Neural cell (in vitro differentiated cells): Measurements from ENCODE around the gene PODNL1. TPM values are rescaled to one million over a fixed set of nuclear protein-coding genes. Genes with fewer than 3 reads are reported as not detected.

Experiments
- H2AFZ ChIP-seq: fragments of 200-600, 300-800 bp; sonication (generic), shearing (Covaris generic); 2 replicates; pipeline ENCODE4 v1.6.0; 2014; ENCODE audit warnings: low read depth, mild to moderate bottlenecking, antibody characterized with exemption, low read length, moderate library complexity
- H3F3A ChIP-seq: fragments of 200-600 bp; shearing (Covaris generic); 2 replicates; pipeline ENCODE4 v1.6.1; 2016; ENCODE audit warnings: mild to moderate bottlenecking, moderate library complexity, mixed read lengths, antibody characterized with exemption, low read length; ENCODE audit not compliant: insufficient read depth, poor library complexity, severe bottlenecking
- H3K27ac ChIP-seq: fragments of 200-600, 300-800 bp; sonication (generic), shearing (Covaris generic); 2 replicates; pipeline ENCODE4 v1.5.1; 2014; ENCODE audit warnings: mild to moderate bottlenecking, low read length, moderate library complexity
- H3K27me3 ChIP-seq: fragments of 300-800, 200-600 bp; sonication (generic), shearing (Covaris generic); 2 replicates; pipeline ENCODE4 v1.6.0; 2014; ENCODE audit warnings: mild to moderate bottlenecking, low read depth, low read length, moderate library complexity; ENCODE audit not compliant: insufficient read depth
- H3K36me3 ChIP-seq: fragments of 300-800, 200-600 bp; sonication (generic), shearing (Covaris generic); 2 replicates; pipeline ENCODE4 v1.5.1; 2014; ENCODE audit warnings: mild to moderate bottlenecking, antibody characterized with exemption, low read length, moderate library complexity; ENCODE audit not compliant: insufficient read depth
- H3K4me2 ChIP-seq: fragments of 300-800, 200-600 bp; sonication (generic), shearing (Covaris generic); 2 replicates; pipeline ENCODE4 v1.6.0; 2014; ENCODE audit warnings: mild to moderate bottlenecking, low read length
- H3K4me3 ChIP-seq: fragments of 300-800, 200-600 bp; sonication (generic), shearing (Covaris generic); 2 replicates; pipeline ENCODE4 v1.5.1; 2014; ENCODE audit warnings: mild to moderate bottlenecking, low read length, moderate library complexity
- H3K79me2 ChIP-seq: fragments of 200-600 bp; shearing (Covaris generic); replicated peaks from 2 replicates; pipeline ENCODE4 v1.6.0; 2014; ENCODE audit warnings: mild to moderate bottlenecking, low read length, moderate library complexity; ENCODE audit not compliant: insufficient read depth
- H3K9ac ChIP-seq: fragments of 300-800, 200-600 bp; sonication (generic), shearing (Covaris generic); 2 replicates; pipeline ENCODE4 v1.6.1; 2016; ENCODE audit warnings: mild to moderate bottlenecking, low read length, mixed read lengths
- H3K9me2 ChIP-seq: fragments of 200-600 bp; shearing (Covaris generic); 2 replicates; pipeline ENCODE4 v1.6.1; 2016; ENCODE audit warnings: mild to moderate bottlenecking, low read length, mixed read lengths; ENCODE audit not compliant: insufficient read depth
- H3K9me3 ChIP-seq: fragments of 200-600, 300-800 bp; sonication (generic), shearing (Covaris generic); 2 replicates; pipeline ENCODE4 v1.6.1; 2016; ENCODE audit warnings: mild to moderate bottlenecking, mixed run types, low read length, moderate library complexity, mixed read lengths
- H4K20me1 ChIP-seq: fragments of 200-600 bp; shearing (Covaris generic); 2 replicates; pipeline ENCODE4 v1.6.1; 2016; ENCODE audit warnings: mild to moderate bottlenecking, mixed run types; ENCODE audit not compliant: insufficient read depth
- CTCF ChIP-seq: fragments of 450-650 bp; IDR thresholded peaks from 2 replicates; pipeline ENCODE4 v1.5.1; 2014; ENCODE audit warnings: antibody characterized with exemption, mild to moderate bottlenecking, moderate library complexity; ENCODE audit not compliant: poor library complexity, severe bottlenecking
- EP300 ChIP-seq: fragments of 450-650 bp; conservative IDR thresholded peaks from 2 replicates; pipeline ENCODE4 v1.6.1; 2014; ENCODE audit warnings: antibody characterized with exemption, mild to moderate bottlenecking, moderate library complexity; ENCODE audit not compliant: poor library complexity, severe bottlenecking
- EZH2 ChIP-seq: fragments of 200-600, 300-800 bp; shearing (Covaris generic), sonication (generic); IDR thresholded peaks from 2 replicates; pipeline ENCODE4 v1.6.1; 2014; ENCODE audit warnings: antibody characterized with exemption, low read length, borderline replicate concordance, mild to moderate bottlenecking; ENCODE audit not compliant: insufficient read depth, poor library complexity, severe bottlenecking
- MXI1 ChIP-seq: fragments of 450-650 bp; conservative IDR thresholded peaks from 2 replicates; pipeline ENCODE4 v1.6.1; 2014; ENCODE audit warnings: antibody characterized with exemption, mild to moderate bottlenecking; ENCODE audit not compliant: poor library complexity, severe bottlenecking
- POLR2AphosphoS5 ChIP-seq: IDR thresholded peaks from 2 replicates; pipeline ENCODE4 v1.6.1; 2012
- RAD21 ChIP-seq: fragments of 450-650 bp; conservative IDR thresholded peaks from 2 replicates; pipeline ENCODE4 v1.6.1; 2014; ENCODE audit warnings: antibody characterized with exemption, mild to moderate bottlenecking, moderate library complexity
- REST ChIP-seq: IDR thresholded peaks from 2 replicates; pipeline ENCODE4 v1.6.1; 2012; ENCODE audit warnings: borderline replicate concordance
- SMC3 ChIP-seq: fragments of 450-650 bp; conservative IDR thresholded peaks from 2 replicates; pipeline ENCODE4 v1.6.1; 2014; ENCODE audit warnings: antibody characterized with exemption, mild to moderate bottlenecking, moderate library complexity; ENCODE audit not compliant: poor library complexity
- TAF1 ChIP-seq: IDR thresholded peaks from 2 replicates; pipeline ENCODE4 v1.6.1; 2012; ENCODE audit warnings: low read depth
- polyA plus RNA-seq: library from polyadenylated mRNA; depleted of rRNA; stranded (reverse); fragments of >200 nt; gene quantifications from 2 replicates; pipeline ENCODE4 v1.2.3, GENCODE V29; 2014

Gene PODNL1
- polyA plus RNA-seq, 1 donor from 2014 or later = not detected

- H3F3A ChIP-seq = no peaks in the 10 kb centered on the region
- TF ChIP-seq CTCF (no peak), RAD21 (no peak), MXI1 (no peak), EP300 (no peak), SMC3 (no peak), POLR2AphosphoS5 (no peak), EZH2 (no peak), TAF1 (no peak), REST (no peak)
- no peak overlapping the region for H3K4me2 ChIP-seq
- no peaks in the 10 kb centered on the region for H3K9me3 ChIP-seq
- no peaks in the 10 kb centered on the region for H3K9me2 ChIP-seq
- no peaks in the 10 kb centered on the region for H3K36me3 ChIP-seq
- H2AFZ ChIP-seq = no peak overlapping the region
- H3K9ac ChIP-seq = no peak overlapping the region
- no peaks in the 10 kb centered on the region for H3K79me2 ChIP-seq
- H3K4me3 ChIP-seq = no peak overlapping the region
- H3K27me3 ChIP-seq = no peaks in the 10 kb centered on the region
- H4K20me1 ChIP-seq = no peaks in the 10 kb centered on the region
- H3K27ac ChIP-seq = no peak overlapping the region
These were observed 5.3 kb downstream of the PODNL1 start for GRCh38 chr19:13932911-13933393.

GRCh38 chr19:13932149-13932637 lies 6.0 kb downstream of the PODNL1 start:
- Histone ChIP-seq H3K9me3 (no peaks in the 10 kb centered on the region), H3K4me3 (no peak overlapping the region), H3K9ac (no peak overlapping the region), H2AFZ (no peak overlapping the region), H3K27me3 (no peaks in the 10 kb centered on the region), H3K9me2 (no peaks in the 10 kb centered on the region), H3K27ac (no peak overlapping the region), H3K36me3 (no peaks in the 10 kb centered on the region), H3F3A (no peaks in the 10 kb centered on the region), H4K20me1 (no peaks in the 10 kb centered on the region), H3K79me2 (no peaks in the 10 kb centered on the region), H3K4me2 (no peak overlapping the region)
- TF ChIP-seq EP300 (no peak), REST (no peak), EZH2 (no peak), SMC3 (no peak), POLR2AphosphoS5 (no peak), TAF1 (no peak), RAD21 (no peak), CTCF (no peak), MXI1 (no peak)
